ENCODE results near the gene C1orf174.

Gene C1orf174

DNA sequence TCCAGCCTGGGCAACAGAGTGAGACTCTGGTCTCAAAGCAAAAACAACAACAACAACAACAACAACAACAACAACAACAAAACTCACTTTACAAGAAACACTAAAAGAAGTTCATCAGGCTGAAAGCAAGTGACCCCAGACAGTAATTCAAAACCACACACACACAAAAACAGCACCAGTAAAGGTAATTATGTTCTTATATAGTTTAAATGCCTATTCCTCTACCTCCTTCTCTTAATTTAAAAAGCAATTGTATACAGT lies 1.7 kb downstream of the C1orf174 start:
- no peak overlapping the region for H3K27ac ChIP-seq
- TF ChIP-seq, protein P1, sequence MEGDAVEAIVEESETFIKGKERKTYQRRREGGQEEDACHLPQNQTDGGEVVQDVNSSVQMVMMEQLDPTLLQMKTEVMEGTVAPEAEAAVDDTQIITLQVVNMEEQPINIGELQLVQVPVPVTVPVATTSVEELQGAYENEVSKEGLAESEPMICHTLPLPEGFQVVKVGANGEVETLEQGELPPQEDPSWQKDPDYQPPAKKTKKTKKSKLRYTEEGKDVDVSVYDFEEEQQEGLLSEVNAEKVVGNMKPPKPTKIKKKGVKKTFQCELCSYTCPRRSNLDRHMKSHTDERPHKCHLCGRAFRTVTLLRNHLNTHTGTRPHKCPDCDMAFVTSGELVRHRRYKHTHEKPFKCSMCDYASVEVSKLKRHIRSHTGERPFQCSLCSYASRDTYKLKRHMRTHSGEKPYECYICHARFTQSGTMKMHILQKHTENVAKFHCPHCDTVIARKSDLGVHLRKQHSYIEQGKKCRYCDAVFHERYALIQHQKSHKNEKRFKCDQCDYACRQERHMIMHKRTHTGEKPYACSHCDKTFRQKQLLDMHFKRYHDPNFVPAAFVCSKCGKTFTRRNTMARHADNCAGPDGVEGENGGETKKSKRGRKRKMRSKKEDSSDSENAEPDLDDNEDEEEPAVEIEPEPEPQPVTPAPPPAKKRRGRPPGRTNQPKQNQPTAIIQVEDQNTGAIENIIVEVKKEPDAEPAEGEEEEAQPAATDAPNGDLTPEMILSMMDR (IDR thresholded peaks at IDR 0.05; ENCODE audit: low read depth, low read length) = no peak
- H3K27me3 ChIP-seq (ENCODE audit: insufficient read depth, low read depth, severe bottlenecking) = no peaks in the 10 kb centered on the region
- H3K36me3 ChIP-seq = peaks cover 13% of the 10 kb centered on the region
- no peak overlapping the region for H3K4me3 ChIP-seq (ENCODE audit: low read depth, low read length)
- no peak for DNase-seq
- H3K9me3 ChIP-seq (ENCODE audit: severe bottlenecking) = no peaks in the 10 kb centered on the region

DNA sequence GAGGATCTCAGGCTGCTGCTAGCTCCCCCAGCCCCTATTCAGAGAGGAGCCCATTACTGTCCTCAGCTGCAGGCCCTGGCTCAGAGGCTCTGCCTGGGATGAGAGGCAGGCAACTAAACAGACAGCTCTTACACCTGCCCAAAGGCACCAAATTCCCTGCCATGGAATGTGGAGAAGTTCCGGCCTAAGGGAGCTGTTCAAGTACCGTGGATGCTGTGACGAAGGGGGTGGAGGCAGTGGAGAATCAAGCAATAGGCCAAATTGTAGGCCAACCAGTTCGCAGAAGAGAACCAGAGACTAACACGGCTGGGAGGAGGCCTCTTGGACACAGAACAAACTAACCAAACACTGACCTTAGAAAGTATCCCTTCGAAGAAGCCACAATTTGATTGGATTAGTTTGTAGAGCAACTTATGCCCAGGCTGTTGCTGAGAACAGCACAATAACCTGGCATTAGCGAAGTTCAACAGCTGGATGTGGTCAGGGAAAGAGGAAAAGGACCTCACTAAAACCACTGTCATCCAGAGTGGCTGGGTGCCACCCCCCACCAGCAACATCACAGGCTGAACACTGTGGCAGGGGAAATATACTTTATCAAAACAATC lies 3.6 kb downstream of the C1orf174 start:
- Histone ChIP-seq H3K27me3 (ENCODE audit: insufficient read depth, low read depth, severe bottlenecking) (no peaks in the 10 kb centered on the region), H3K27ac (no peak overlapping the region), H3K9me3 (ENCODE audit: severe bottlenecking) (no peaks in the 10 kb centered on the region), H3K36me3 (peaks cover 19% of the 10 kb centered on the region), H3K4me3 (ENCODE audit: low read depth, low read length) (no peak overlapping the region)
- TF ChIP-seq, protein P1 (IDR thresholded peaks at IDR 0.05; ENCODE audit: low read depth, low read length) = no peak
- no peak for DNase-seq

DNA sequence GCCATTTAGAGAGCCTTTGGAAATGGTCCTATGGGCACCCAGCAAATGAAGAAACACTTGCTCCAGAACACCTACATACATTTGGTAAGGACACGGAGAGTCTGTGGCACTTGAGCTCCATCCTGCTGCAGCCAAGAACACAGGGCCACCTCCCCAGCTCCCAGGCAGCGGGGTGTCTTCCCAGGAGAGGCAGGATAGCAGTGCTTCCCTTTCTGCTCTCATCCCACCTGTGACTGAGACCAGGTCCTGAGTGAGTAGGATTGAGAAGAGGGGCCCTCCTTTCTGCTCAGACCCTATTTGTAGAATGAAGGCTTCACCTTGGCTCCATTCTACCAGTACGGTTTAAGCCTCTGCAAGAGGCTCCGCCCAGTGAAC lies 4.1 kb downstream of the C1orf174 start:
- Histone ChIP-seq H3K36me3 (peaks cover 23% of the 10 kb centered on the region), H3K27ac (no peak overlapping the region), H3K27me3 (ENCODE audit: insufficient read depth, low read depth, severe bottlenecking) (no peaks in the 10 kb centered on the region), H3K9me3 (ENCODE audit: severe bottlenecking) (no peaks in the 10 kb centered on the region), H3K4me3 (ENCODE audit: low read depth, low read length) (no peak overlapping the region)
- TF ChIP-seq, protein P1 (IDR thresholded peaks at IDR 0.05; ENCODE audit: low read depth, low read length) = no peak
- no peak for DNase-seq

DNA sequence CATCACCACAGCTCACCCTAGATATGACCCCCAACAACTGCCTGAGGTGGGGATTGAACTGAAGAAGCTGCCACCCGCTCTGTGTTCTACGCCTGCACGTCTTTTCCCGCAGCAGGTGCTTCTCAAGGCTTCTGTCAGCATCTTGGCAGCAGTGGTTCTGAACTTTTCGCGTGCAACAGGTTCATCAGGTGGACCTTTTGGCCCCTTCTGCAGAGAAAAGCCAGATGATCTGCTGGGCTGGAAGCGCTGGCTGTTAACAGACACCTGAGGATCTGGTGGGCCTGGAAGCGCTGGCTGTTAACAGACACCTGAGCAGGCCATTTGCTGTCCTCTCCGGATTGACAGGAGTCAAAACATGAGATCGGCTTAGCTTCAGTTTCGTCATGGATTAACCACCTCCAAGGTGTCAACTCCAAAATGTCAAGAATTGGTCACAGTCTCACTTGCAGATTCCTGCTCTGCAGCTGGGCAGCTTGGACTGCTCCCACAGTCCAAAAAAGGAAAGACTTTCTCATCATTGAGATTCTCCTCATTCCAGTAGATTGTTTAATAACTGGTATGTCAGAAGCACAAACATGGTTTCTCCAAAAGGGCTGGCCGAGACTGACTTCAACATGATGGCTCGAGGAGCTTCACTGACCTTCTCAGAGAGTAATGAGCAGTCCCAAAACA lies 4.7 kb downstream of the C1orf174 start:
- Histone ChIP-seq H3K27me3 (ENCODE audit: insufficient read depth, low read depth, severe bottlenecking) (no peaks in the 10 kb centered on the region), H3K36me3 (peaks cover 28% of the 10 kb centered on the region), H3K27ac (no peak overlapping the region), H3K4me3 (ENCODE audit: low read depth, low read length) (no peak overlapping the region), H3K9me3 (ENCODE audit: severe bottlenecking) (no peaks in the 10 kb centered on the region)
- no peak for DNase-seq
- TF ChIP-seq, protein P1 (IDR thresholded peaks at IDR 0.05; ENCODE audit: low read depth, low read length) = no peak

DNA sequence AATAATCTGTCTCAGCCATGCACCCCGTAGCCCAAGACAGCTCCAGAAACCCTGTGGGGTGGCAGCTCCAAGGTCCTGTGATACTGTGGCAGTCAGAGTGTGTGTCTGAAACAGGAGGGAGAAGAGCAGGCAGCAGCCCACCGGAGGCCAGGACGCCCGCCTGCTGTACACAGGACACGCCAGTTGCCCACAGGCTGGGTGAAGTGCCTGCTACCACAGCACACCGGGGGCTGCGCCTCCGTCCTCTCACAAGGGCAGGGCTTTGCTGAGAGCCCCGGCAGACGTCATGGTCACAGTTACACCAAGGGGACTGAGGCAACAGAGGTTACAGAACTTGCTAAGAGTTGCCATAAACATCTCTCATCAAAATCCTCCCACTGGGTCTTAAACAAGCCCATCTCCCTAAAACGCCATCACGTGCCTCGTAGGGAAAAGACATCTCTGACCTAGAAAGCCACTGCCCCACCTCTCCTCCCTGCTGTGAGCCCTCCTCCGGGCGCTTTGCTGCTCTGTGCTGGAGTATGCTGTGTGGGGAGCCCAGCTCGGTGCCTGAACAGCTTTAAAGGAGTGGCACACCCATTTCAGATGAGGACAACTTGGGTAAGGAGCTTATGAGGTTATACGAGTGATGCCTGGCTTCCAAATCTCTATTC lies 5.3 kb downstream of the C1orf174 start:
- H3K27ac ChIP-seq = no peak overlapping the region
- no peak for DNase-seq
- H3K4me3 ChIP-seq (ENCODE audit: low read depth, low read length) = no peak overlapping the region
- peaks cover 33% of the 10 kb centered on the region for H3K36me3 ChIP-seq
- H3K27me3 ChIP-seq (ENCODE audit: insufficient read depth, low read depth, severe bottlenecking) = no peaks in the 10 kb centered on the region
- TF ChIP-seq, protein P1 (IDR thresholded peaks at IDR 0.05; ENCODE audit: low read depth, low read length) = no peak
- no peaks in the 10 kb centered on the region for H3K9me3 ChIP-seq (ENCODE audit: severe bottlenecking)

Data from WERI-Rb-1 (cell line).